Stimulated activated CD8-positive, alpha-beta memory T cell treated with anti-CD3 and anti-CD28 coated beads, Interleukin-7, amount 100 ng/mL, for 24 hours (primary cell): ENCODE results near the gene SPACA4.

ENCODE experiments used
- DNase-seq: peaks from one replicate; pipeline ENCODE4 v3.0.0-alpha.2; 2020; ENCODE audit warnings: low read depth

SPACA4 gene

DNA sequence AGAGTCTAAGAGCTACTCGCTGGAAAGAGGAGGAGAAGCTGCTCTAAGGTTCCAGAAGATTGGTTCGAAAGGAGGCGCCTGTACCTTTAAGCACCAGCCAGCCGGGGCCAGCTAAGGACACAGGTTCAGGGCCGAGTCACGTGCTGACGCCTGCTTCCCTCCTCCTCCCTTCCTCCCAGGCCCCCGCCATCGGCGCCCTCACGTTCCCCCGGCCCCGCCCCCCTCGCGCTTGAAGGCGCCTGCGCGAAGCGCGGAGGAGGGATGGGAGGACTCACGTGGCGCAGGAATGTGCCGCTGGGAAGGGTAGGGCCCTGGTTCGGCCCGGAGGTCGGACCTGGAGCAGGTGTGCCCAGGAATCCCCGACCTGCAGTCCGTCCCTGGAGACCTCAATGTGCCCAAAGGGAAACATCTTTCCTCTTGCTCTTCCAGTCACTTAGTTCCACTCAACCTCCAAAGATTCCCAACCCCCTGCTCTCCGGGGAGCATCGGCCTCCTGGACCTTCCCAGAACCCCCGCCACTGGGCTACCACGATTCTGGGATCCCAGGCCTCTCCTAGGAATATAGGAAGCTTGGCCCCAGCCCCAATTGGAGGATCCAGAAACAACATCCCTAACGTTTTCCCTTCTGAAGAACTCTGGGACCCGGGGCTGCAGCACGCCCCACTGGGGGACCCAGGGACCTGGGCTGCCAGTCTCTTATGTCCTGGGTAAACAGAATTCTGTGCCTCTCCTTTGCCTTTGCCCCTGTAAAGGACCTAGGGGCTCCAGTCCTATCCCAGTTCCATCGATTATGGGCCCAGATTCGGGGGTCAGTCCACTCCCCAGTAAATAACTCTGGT lies 28.1 kb downstream of the SPACA4 start:
- DNase-seq = peak; percentile 90

DNA sequence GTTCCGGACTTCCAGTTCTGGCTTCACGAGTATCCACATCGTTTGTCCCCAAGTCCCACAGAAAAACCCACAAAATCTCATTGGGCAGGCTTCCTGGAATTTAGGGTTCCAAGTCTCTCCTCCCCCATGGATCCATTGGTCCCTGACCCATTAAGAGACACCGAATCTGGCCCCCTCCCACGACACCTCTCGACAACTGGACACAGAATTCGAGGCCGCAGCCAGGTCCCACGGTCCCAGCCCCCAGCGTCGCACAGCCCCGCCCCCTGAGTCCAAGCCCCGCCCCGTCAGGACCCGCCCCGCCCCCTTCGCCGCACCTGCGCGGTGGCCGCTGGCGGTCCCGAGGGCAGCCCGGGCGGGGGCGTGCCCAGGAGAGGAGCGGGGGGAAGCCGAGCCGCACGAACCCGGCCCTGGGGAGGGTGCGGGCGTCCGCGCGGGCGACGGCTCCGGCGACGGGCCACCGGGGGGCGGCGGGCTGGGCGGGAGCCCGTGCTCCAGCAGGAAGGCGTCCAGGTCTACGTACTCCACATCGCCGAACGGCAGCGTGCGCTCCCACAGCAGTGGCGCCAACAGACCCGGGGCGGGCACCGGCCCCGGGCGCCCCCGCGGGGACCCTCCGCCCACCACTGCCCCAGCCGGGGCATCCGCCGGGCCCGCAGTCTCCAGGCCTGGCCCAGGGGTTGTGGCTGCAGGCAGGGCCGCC lies 28.9 kb downstream of the SPACA4 start:
- DNase-seq = peak; percentile 60

DNA sequence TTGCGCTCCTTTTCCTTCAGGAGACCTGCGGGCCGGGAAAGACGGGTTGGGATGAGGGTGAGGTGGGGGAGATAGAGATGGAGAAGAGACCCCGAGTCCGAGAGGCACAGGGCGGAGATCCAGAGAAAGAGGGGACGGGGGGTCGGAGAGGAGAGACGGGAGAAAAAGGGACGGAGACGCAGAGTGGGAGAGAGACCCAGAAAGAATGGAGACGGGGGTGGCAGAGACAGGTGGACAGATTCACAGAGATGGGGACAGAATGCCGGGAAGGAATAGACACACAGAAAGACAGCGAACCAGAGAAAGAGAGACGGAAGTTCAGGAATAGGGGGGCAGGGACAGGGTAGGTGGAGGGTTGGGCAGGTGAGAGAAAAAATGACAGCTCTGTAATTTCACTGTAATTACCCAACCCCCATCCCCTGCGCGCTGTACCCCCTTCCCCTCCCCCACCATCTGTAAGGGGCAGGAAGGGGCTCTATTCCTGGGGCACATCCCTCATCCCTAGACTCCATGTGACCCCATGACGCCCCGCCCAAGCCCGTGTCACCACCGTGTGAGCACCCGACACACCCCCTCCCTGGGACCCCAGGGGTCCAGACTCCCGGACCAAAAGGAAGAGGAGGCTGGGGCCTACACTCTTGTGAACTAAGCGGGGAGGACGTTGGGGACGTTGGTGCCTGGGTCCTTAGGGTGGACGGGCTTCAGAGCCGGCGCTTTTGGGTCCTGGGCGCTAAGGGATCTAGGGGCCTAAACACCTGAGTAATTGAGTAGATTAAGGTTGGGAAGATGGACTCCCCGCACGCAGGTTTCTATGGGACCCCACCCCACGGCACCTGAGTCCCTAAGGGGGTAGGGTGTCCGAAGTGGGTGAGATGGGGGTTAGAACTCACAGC lies 29.7 kb downstream of the SPACA4 start:
- no peak for DNase-seq

DNA sequence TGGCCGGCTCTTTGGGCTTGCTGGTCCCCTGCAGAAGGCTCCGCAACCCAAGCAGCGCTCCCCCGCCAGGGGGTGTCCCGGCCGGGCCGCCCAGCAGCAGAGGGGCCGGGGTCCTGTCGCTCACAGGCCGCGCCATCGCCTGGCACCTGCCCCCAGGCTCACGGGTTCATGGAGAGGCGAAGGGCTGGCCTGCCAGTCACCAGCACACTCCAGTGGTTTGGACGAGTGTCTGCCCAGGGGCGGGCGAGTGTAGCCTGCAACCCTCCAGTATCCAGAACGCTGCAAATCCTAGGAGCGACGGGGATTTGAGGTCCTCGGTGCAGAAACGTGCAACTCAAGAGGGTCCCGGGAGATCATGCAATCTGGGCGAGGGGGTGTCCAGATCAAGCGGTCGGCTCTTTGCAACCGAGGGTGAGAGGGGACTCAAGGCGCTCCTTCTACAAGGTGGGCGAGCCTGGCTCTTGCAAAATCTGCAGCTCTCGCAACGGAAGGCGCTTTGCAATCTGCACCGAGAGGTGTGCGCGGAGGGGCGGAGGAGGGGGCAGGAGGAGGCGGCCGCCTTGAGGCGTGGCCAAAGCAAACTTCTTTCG lies 30.4 kb downstream of the SPACA4 start, which contains the start of gene DBP:
TSS of gene DBP (minus strand) at position 521 of the 590 bp plus-strand sequence. CDS start at position 136, 385 bp downstream.
- no peak for DNase-seq

DNA sequence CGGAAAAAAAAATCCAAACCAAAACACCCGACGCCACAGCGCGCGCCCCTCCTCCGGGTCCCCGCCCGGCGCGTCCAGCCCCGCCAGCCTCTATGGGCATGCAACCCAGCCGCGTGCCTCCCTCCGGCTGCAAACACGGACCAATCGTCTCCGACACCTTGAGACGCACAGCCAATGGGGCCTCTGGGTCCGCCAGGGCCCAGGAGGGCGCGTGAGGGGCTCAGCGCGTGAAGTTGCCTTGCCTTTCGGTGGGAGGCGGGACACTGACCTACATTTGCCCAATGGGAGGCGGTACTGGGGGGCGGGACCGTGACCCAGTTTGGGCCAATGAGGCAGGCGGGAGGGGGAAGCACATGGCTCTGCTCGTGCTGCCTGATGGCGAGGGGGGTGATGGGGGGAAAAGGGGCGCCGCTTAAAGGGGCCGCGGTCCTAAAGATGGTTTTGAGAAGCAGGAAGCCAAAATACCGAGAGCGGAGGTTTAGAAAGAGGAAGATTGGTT lies 31.0 kb downstream of the SPACA4 start:
- DNase-seq = peak; percentile 99

DNA sequence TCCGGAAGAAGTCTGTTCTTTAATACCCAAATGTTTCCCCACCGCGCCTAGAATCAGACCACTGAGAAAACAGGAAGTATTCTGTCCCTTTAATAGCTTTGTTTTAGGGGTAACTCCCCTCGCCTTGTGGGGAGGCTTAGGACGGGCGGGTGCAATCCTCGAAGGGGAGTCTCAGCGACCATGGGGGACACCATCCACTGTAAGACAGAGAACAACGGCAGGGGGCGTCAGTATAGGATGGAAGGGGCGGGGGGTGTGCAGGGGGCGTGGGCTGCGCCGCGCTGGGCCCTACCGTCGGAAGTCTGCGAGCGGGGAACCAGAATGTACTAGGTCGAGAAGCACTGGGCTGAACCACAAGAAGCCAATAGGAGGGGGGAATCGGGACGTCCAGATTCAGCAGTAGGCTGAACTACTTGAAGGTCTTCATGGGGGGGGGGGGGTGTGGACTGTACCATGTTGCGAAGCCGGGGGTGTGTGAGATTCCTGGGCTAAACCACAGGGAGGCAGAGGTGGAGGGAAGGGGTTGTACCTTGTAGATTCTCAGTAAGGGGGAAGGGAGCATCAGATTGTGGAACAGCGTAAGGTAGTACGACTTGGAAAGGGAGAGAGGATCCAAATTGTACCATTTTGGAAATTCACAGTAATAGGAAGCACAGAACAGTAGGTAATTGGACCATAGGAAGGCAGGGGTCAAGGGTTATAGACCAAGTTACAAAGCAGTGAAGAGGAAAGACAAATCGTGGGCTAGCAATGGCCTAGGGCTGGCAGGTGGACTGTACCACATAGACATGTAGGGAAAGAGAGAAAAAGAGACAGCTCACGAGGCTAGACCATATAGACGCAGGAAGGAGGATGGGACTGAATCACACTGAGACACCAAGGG lies 31.6 kb downstream of the SPACA4 start:
- no peak for DNase-seq

DNA sequence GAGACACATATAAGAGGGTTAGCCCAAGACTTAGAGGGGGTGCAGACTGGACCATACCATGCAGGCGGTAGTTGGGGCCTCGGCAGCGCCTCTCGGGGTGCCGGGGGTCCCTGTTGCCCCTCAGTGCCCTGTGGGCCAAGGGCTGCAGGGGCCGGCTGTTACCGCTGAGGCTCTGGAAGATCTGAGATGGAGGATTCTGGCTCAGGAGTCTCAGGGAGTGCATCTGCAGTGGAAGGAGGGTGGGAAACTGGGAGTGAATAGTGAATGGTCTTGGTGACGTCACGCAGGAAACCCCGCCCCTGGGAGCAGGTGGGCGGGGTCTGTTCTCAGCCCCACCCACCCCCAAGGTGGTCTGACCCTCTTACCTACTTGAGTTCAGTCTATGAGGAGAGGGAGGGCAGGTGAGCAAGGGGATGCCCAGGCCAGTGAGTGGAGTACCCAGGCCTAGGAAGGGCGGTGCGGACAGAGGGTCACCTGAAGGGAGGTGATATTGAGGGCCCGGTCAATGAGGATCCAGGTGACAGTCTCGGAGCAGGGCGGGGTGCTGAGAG lies 32.4 kb downstream of the SPACA4 start:
- DNase-seq = no peak

DNA sequence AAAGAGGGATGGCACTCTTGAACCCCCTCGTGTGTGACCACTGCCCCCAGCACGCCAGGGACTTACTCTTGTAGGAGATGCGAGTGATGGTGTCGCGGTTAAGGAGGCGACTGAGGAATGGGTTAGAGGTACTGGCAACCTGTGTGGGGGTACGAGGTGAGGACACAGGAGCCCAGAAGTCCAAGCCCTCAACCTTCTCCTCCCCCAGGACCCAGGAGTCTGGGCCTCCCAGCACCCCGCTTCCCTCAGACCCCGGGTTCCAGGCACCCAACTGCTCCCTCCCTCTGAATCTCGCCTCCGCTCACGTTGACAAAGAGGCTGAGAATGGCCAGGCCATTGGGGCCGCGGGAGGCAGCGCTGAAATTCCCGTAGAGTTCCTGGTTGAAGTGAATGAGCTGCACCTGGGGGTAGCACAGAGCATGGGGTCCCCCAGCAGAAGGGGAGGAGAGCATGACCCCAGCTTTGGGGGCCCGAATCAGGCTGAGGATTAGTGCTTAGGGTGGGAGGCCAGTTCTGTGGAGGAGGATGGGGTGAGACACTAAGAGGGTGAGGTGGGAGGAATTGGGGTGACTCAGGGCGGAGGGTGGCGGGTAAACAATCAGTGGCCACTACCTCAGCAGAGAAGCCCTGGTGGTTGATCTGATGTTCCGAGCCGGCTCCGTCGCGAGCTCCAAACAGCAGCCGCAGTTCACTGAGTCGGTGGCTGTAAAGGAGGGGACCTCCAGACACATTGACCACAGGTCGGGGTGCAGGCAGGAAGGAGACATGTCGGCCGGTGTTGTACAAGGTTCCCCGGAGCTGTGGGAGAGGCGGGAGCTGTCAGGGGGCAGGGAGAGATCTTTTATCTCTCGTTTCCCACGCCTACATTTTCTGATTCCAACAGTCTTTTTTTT lies 33.2 kb downstream of the SPACA4 start:
- DNase-seq = no peak

DNA sequence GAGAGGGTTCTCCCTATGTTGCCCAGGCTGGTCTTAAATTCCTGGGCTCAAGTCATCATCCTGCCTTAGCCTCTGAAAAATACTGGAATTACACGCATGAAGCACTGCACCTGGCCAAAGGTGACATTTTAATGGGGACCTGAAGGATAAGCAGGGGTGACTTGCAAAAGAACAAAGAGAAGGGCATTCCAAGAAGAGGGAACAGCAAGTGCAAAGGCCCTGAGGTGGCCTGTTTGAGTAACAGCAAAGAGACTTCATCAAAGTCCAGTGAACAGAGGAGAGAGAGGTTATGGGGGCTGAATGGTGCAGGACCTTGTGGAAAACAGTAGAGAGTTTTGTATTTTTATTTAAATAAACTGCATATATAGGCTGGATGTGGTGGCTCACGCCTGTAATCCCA lies 35.3 kb downstream of the SPACA4 start:
- DNase-seq = no peak

DNA sequence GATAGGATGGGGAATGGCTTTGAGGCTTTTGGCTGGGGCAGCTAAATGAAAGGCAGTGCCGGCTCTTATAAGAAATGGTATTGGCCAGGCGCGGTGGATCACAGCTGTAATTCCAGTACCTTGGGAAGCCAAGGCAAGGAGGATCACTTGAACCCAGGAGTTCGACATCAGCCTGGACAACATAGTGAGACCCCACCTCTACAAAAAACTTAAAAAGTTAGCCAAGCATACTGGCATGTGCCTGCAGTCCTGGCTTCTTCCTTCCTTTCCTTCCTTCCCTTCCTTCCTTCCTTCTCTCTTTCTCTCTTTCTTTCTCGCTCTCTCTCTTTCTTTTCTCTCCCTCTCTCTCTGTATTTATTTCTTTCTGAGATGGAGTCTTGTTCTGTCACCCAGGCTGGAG lies 36.3 kb downstream of the SPACA4 start:
- DNase-seq = no peak

DNA sequence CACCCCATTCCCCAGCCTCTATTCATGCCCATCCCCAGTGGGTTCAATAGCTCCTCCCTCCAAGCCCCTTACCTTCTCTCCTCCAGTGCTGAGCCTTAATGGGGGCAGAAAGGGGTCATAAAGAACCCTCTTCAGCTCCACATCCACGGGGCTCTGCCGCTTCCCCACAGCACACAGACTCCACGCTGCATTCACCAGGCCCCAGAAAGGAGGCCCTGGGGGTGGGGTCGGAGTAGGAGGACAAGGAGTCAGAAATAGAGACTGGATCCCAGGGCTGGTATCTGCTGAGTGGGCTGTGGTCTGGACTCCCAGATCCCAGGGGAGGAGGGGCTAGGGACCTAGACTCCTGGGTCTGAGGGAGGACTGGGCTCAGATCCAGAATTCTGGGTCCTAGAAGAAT lies 37.8 kb downstream of the SPACA4 start:
- no peak for DNase-seq

DNA sequence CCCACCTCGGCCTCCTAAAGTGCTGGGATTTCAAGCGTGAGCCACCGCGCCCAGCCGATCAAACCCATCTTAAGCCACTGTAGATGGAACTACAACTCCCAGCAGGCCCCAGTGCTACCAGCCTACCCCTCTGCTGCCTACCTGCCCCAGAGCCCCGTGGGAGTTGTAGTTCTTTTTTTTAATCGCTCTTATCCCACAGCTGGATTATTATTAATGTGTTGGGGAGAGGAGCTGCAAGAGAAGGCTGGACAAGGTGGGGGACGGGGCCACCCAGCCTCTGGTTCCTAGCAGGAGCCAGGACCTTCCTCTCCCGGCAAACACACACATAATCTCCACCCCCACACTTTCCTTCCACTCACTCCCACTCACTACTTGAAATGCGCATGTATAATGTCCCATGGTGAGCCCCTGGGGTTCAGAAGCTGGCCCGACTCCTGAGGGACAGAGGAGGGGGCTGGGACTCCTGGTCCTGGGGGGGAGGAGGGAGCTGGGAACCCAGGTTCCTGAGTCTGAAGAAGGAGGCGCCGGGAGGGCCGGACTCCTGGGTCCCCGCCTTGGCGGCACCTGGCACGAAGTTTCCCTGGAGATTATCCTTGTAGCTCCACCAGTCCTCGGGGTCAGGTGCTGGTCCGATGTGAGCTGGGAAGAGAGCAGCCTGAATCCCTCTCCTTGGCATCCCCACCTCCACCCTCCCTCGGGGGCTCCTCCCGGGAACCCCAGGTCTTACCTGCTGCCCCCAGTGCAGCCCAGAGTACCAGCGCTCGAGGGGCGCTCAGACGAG lies 38.5 kb downstream of the SPACA4 start:
- DNase-seq = peak; percentile 52

DNA sequence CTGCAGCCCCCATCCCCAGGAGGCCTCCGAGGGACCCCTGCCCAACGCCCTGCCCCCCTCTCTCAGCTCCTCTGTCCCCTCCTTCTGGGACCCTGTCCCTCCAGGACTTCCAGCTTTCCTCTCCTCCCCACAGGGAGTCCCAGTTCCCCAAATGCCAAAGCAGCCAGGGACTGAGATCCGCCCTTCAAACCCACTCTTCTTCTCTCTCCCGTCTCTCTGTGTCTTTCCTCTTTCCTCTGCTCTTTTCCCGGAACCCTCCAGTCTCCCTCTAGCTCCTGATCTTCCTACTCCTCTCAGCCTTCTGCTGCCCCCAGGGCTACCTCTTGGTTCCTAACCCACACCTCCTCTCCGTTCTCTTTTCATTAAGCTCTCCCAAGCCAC lies 39.1 kb downstream of the SPACA4 start:
- no peak for DNase-seq

DNA sequence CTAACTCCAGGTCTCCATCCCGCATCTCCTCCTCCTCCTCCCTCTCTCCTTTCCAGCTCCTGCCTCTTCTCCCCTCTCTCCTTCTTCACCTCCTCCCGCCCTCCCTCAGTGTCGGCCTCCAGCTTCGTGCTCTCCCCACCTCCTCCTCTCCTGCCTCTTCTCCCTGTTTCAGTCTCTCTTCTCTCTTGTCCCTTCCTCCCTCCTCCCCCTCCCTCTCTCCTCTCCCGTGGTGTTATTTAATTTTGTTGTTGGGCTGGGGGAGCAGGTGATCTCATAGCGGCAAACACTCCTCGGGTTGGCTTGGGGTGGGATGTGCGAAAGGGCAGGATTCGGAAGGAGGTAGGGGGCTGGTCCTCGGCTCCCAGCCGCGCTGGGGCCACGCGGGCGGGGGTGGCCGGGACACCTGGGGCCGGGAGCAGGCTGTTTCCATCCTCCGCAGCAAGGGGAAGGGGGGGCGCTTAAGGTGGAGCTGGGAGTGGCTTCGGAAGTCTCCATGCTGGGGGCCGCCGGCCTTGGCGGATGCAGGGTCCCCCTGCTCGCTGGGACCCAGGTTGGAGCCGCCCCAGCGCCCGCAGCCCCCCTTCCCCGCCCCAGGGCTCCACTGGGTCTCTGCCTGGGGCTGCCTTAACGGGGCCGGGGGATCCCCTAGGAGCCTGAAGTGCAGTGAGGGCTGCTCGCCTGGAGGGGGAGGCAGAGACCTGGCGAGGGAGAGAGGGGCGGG lies 39.6 kb downstream of the SPACA4 start, which contains the start of gene CA11:
TSS of gene CA11 (minus strand) at position 187 of the 721 bp plus-strand sequence. CDS start 555 bp downstream, outside the sequence.
- peak; percentile 76 for DNase-seq

DNA sequence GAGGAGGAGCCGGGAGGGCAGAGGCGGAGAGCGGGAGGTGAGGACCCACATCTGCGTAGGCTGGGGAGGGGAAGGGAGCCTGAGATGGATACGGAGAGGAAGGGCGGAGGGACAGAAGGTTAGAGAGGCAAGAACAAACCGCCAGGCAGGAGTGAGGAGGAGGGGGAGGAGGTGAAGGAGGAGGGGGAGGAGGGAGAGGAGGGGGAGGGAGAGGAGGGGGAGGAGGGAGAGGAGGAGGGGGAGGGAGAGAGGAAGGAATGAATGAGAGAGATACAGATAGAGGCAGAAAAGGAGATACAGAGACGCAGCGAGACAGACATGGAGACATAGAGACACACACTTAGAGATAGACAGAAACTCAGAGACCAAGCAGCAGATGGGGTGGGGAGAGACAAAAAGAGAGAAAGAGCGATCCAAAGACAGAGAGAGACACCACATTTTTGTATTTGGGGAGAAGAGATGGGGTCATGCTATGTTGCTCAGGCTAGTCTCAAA lies 40.2 kb downstream of the SPACA4 start:
- DNase-seq = no peak

DNA sequence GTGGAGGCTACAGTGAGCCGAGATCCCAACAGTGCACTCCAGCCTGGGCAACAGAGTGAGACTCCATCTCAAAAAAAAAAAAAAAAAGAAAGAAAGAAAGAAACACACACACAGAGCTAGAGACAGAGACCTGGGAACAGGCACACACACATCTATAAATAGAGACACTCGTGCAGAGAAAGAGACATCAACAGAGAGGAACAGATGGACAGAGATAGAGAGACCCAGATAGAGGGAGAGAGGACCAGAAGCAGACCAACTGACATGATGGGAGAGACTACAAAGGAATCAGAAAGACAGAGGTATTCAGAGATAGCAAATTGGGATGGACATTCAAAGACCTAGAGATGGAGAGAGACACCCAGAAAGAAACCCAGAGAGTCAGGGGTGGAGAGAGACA lies 41.6 kb downstream of the SPACA4 start:
- no peak for DNase-seq

DNA sequence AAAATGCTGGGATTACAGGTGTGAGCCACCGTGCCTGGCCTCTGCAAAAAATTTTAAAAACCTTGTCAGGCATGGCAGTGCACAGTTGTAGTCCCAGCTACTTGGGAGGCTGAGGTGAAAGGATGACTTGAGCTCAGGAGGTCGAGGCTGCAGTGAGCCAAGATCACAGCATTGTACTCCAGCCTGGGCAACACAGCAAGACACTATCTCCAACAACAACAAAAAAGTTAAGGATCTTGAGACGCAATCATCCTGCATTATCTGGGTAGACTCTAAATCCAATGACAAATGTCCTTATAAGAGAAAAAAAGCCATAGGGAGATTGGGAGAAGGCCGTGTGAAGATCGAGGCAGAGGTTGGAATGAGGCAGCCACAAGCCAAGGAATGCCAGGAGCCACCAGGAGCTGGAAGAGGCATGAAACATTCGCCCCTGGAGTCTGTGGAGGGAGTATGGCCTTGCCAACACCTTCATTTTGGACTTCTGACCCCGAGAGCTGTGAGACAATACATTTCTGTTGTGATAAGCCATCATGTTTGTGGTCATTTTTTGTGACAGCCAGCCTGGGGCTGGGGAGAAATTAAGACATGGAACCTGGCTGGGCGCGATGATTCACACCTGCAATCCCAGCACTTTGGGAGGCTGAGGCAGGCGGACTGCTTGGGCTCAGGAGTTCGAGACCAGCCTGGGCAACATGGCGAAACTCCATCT lies 44.6 kb downstream of the SPACA4 start:
- DNase-seq = no peak
